ENCODE measurements around the gene ROBO1.
A peak's percentile ranks its signal among the peaks of the same experiment; 100 is the strongest.

The ROBO1 gene

GRCh38 chr3:78970656-78971055 is 797.1 kb downstream of the ROBO1 start:
- in situ Hi-C loops (cut with HindIII; ENCODE audit: low pct_ligation_motif_present, low pct_unique_long_range_greater_than_20kb, low sequenced_read_pairs): no loop called here
- no peak for DNase-seq

- in situ Hi-C loops (cut with HindIII; ENCODE audit: low pct_ligation_motif_present, low pct_unique_long_range_greater_than_20kb, low sequenced_read_pairs): no loop called here
- no peak for DNase-seq
Measured at GRCh38 chr3:78969483-78969882, 798.3 kb downstream of the ROBO1 start.

DNA sequence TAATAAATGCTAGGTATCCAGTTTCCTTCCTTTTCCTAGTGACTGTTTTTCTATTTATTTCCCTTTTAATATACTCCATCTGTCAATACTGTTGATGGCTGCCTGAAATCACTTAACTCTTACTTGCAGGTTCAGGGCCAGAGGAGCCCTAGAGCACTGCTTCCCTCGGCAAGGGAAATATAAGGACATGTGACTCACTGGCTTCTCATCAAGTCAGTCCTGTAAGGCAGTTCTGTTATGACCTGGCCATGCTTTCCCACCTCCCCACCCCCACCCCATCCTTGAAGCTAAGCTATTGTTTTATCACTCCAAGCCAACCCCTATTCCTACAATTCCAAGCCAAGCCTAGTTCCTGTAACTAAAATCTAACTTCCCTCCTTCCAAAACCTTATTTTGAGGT is 800.7 kb downstream of the ROBO1 start:
- in situ Hi-C loops (cut with HindIII; ENCODE audit: low pct_ligation_motif_present, low pct_unique_long_range_greater_than_20kb, low sequenced_read_pairs): no loop called here
- DNase-seq: no peak

GRCh38 chr3:78963771-78964170 is 804.0 kb downstream of the ROBO1 start:
- in situ Hi-C loops (cut with HindIII; ENCODE audit: low pct_ligation_motif_present, low pct_unique_long_range_greater_than_20kb, low sequenced_read_pairs): no loop called here
- no peak for DNase-seq

- in situ Hi-C loops (cut with HindIII; ENCODE audit: low pct_ligation_motif_present, low pct_unique_long_range_greater_than_20kb, low sequenced_read_pairs): no loop called here
Measured at GRCh38 chr3:78957456-78957855, 810.3 kb downstream of the ROBO1 start.

DNA sequence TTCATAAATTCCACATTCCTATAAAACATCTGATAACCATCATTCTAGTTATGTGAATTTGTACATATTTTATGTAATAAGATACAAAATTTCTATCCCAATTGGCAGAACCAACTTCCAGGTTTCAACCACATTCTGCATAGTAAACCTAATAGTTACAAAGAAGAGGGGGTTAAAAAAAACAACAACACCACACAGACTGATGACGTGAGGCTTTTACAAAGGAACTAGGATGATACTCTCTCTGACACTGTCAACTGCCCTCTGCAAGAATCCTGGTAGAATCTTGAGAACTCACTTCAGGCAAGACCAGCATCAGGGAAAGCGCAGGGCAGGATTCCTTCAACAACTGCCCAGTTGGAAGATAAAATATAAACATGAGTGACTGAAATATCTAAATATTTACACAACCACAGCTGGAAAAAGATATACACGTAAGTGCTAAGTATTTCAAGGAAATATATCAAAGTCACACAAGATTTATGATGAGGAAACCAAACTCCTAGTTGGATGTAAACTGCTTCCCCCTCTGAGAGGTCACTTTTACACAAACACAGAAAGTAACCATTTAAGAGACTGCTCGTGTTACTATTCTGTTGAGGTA is 816.4 kb downstream of the ROBO1 start:
- DNase-seq: no peak
- in situ Hi-C loops (cut with HindIII; ENCODE audit: low pct_ligation_motif_present, low pct_unique_long_range_greater_than_20kb, low sequenced_read_pairs): no loop called here

More at GRCh38 chr3:78957456-78957855, 810.3 kb downstream of the ROBO1 start:
- no peak for DNase-seq

DNA sequence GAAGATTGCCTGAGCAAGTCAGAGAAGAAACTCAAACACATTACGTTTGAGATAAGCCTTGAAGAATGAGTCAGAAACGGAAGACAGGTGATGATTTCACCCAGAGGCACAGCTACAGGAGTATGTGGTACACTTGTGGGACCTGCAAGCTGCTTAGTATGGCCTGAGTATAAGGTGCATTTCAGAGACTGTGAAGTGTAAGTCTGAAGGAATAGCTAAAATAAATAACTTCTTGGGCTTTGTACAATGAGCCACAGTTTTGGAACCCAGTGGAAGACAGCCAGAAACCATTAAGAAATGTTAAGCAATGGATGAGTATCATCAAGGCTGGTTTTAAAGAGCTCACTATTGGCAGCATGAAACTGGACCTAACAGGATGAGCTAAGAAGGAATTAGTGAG is 826.2 kb downstream of the ROBO1 start:
- no peak for DNase-seq
- in situ Hi-C loops (cut with HindIII; ENCODE audit: low pct_ligation_motif_present, low pct_unique_long_range_greater_than_20kb, low sequenced_read_pairs): no loop called here

DNA sequence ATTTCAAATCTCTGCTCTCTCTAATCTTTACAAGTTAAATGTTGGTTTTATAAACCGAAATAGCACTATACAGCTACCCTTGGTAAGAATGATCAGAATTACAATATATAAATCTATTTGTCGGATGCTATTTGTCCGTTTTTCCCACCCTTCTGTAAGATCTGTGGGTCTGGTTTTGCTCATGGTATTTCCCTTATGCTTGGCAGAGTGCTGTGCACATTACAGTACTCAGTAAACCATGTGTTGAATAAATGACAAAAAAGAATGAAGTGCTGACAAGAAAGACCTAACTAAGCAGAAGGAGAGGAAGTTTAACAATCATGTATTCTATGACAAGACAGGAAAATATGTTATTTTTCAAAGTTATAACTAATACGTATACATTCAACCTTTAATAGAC is 827.2 kb downstream of the ROBO1 start:
- in situ Hi-C loops (cut with HindIII; ENCODE audit: low pct_ligation_motif_present, low pct_unique_long_range_greater_than_20kb, low sequenced_read_pairs): no loop called here
- DNase-seq: no peak

DNA sequence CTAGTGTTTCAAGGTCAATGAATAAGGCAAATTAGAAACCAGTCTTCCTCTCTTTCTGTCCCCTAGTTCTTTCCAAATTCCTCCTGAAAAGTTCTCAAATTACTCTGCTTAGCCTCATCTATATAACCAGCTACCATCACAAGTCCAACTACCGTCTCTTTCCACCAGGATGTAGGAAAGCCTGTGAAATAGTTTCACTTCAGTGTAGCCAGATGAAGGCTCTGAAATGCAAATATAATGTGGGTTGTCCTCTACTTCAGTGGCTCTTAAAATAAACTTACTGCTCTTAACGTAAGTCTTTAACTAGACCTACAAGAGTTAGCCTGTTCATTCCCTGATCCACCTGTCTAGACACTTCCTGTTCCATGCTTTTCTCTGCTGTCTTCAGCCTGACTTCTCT is 827.7 kb downstream of the ROBO1 start:
- in situ Hi-C loops (cut with HindIII; ENCODE audit: low pct_ligation_motif_present, low pct_unique_long_range_greater_than_20kb, low sequenced_read_pairs): no loop called here
- DNase-seq: no peak

DNA sequence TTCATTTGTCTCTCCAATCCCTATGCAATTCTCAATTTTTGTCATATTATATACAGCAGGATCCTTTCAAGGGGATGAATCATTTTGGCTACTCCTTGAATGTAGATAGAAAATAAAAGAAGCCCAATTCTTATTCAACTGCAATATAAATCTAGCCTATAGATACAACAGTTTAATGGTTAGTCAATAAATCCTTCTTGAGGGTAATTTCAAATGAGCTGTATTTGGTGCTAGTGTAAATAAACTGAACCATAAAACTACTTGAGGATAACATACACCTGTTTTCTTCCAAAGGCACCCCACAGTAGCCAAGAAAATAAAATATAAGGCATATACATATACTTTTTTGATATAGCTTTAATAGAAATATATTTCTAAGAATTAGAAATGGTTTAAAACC is 830.3 kb downstream of the ROBO1 start:
- in situ Hi-C loops (cut with HindIII; ENCODE audit: low pct_ligation_motif_present, low pct_unique_long_range_greater_than_20kb, low sequenced_read_pairs): no loop called here
- DNase-seq: no peak

- in situ Hi-C loops (cut with HindIII; ENCODE audit: low pct_ligation_motif_present, low pct_unique_long_range_greater_than_20kb, low sequenced_read_pairs): no loop called here
- DNase-seq: no peak
Measured at GRCh38 chr3:78927759-78928158, 840.0 kb downstream of the ROBO1 start.

DNA sequence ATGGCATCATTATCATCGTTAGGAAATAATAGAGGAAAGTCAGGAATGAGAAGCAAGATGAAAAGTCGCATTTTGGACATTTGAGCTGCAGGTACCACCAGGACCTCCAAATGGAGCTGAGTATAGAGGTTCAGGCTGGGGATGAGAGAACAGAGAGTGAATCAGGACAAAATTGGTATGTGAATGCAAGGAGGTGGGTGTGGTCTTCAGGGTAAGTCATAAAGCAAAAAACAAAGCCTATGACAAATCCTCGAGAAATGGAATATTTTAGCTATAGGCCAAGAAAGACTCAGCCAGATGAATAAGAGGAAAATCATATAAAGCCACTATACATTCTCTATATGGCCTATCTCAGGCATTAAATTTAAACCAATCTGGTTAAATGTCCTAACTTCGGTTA is 841.3 kb downstream of the ROBO1 start:
- in situ Hi-C loops (cut with HindIII; ENCODE audit: low pct_ligation_motif_present, low pct_unique_long_range_greater_than_20kb, low sequenced_read_pairs): no loop called here
- no peak for DNase-seq

GRCh38 chr3:78924711-78925110 is 843.1 kb downstream of the ROBO1 start:
- no peak for DNase-seq
- in situ Hi-C loops (cut with HindIII; ENCODE audit: low pct_ligation_motif_present, low pct_unique_long_range_greater_than_20kb, low sequenced_read_pairs): no loop called here

GRCh38 chr3:78919021-78919755 is 848.6 kb downstream of the ROBO1 start:
- DNase-seq: peak; percentile 84

GRCh38 chr3:78918361-78919020 is 849.3 kb downstream of the ROBO1 start:
- peak; percentile 22 for DNase-seq
- in situ Hi-C loops (cut with HindIII; ENCODE audit: low pct_ligation_motif_present, low pct_unique_long_range_greater_than_20kb, low sequenced_read_pairs): no loop called here

More at GRCh38 chr3:78919021-78919755, 848.6 kb downstream of the ROBO1 start:
- in situ Hi-C loops (cut with HindIII; ENCODE audit: low pct_ligation_motif_present, low pct_unique_long_range_greater_than_20kb, low sequenced_read_pairs): no loop called here

DNA sequence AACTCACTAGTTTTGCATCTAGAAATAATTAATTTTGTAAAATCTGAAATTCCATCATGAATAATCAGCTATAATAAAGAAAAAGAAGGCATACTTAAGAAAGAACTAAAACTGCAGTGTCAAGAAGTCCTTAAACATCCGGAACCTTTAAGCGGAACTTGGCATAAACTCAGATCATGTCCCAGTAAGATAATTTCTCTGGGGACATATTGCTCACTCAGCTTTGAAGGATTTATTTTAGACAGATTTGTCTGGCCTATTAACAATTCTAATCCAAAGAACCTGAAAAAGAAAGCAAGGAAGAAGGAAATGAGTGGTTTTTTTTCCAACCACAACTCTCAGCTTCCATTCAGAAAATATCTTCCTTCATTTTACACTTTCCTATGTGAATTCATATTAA is 850.3 kb downstream of the ROBO1 start:
- in situ Hi-C loops (cut with HindIII; ENCODE audit: low pct_ligation_motif_present, low pct_unique_long_range_greater_than_20kb, low sequenced_read_pairs): no loop called here
- no peak for DNase-seq

GRCh38 chr3:78913711-78914110 is 854.1 kb downstream of the ROBO1 start:
- DNase-seq: no peak
- in situ Hi-C loops (cut with HindIII; ENCODE audit: low pct_ligation_motif_present, low pct_unique_long_range_greater_than_20kb, low sequenced_read_pairs): no loop called here

GRCh38 chr3:78912687-78913086 is 855.1 kb downstream of the ROBO1 start:
- in situ Hi-C loops (cut with HindIII; ENCODE audit: low pct_ligation_motif_present, low pct_unique_long_range_greater_than_20kb, low sequenced_read_pairs): no loop called here
- no peak for DNase-seq

- no peak for DNase-seq
- in situ Hi-C loops (cut with HindIII; ENCODE audit: low pct_ligation_motif_present, low pct_unique_long_range_greater_than_20kb, low sequenced_read_pairs): no loop called here
Measured at GRCh38 chr3:78912259-78912658, 855.5 kb downstream of the ROBO1 start.

GRCh38 chr3:78911394-78911793 is 856.4 kb downstream of the ROBO1 start:
- in situ Hi-C loops (cut with HindIII; ENCODE audit: low pct_ligation_motif_present, low pct_unique_long_range_greater_than_20kb, low sequenced_read_pairs): no loop called here
- no peak for DNase-seq

Measured in ACHN (cell line).